ENCODE data around the gene UBE3A. TPM values are rescaled to one million over a fixed set of nuclear protein-coding genes. Genes with fewer than 3 reads are reported as not detected.
"Not testable (repeated sequence)": the region's sequence is repeated elsewhere in the genome, so short reads cannot be mapped to it uniquely, and the experiment has no call there.

Gene UBE3A
- total and polyA plus RNA-seq, 10 of the 15 experiments (the other 5 are each of a cell fraction or from before 2014, with no cell fraction given), result 29.4 to 82.9 (median 58.7) TPM

GRCh38 chr15:25454771-25455170 lies 15.9 kb upstream of the UBE3A start:
- SMC1A ChIA-PET (ENCODE audit: uncharacterized antibody, unreplicated experiment), result interaction anchor here (0.6 kb wide), 1 partner anchor 39 kb away, joined by 3 read pairs; no protein-coding TSS in a partner anchor
- in situ Hi-C loops (cut with MboI), result loop anchor here (25.0 kb wide), 1 partner anchor 242 kb away; no protein-coding TSS in a partner anchor
- H3K9ac ChIP-seq (ENCODE audit: control insufficient read depth, insufficient read depth, low read length), result no peak overlapping the region
- no peaks in the 10 kb centered on the region for H3K36me3 ChIP-seq (ENCODE audit: control insufficient read depth in 2 of 2, insufficient read depth in 2 of 2, low read length in 1 of 2)
- no peaks in the 10 kb centered on the region; the same call in 2 of the 3 replicates for H3K9me3 ChIP-seq (replicated peaks; ENCODE audit: control insufficient read depth, insufficient read depth, low read length)
- DNase-seq (ENCODE audit: low read depth, low spot score) (no peak), FAIRE-seq (peak; percentile 35), ATAC-seq (no peak)
- no peak overlapping the region for H3K4me3 ChIP-seq
- no peaks in the 10 kb centered on the region for H3K27me3 ChIP-seq (replicated peaks in 1 of 2; ENCODE audit: control insufficient read depth in 2 of 2, insufficient read depth in 2 of 2, low read length in 1 of 2)
- H2AFZ ChIP-seq (ENCODE audit: control insufficient read depth, low read depth, low read length), result no peak overlapping the region
- no peaks in the 10 kb centered on the region for H3K79me2 ChIP-seq (ENCODE audit: control insufficient read depth, insufficient read depth, low read length)
- no peaks in the 10 kb centered on the region for H4K20me1 ChIP-seq (ENCODE audit: control insufficient read depth, insufficient read depth)
- BruUV-seq (replicated peaks), result no TSS peak
- CTCF ChIA-PET, result no interaction called here
- no peak overlapping the region for H3K4me2 ChIP-seq (ENCODE audit: control insufficient read depth, insufficient read depth)
- RAD21 ChIA-PET (ENCODE audit: unreplicated experiment), result interaction anchor here (1.3 to 1.8 kb wide), 2 partner anchors 9 to 15 kb away, joined by 3 to 7 read pairs; partner anchors contain the start of gene UBE3A
- H3K27ac ChIP-seq (ENCODE audit: control insufficient read depth, insufficient read depth), result no peak overlapping the region
- POLR2A ChIA-PET, result interaction anchor here (0.6 kb wide), 1 partner anchor 31 kb away, joined by 3 read pairs; no protein-coding TSS in a partner anchor
- intact Hi-C loops (cut with micrococcal nuclease; ENCODE audit: unreplicated experiment), result no loop called here
- WGBS (ENCODE audit: insufficient coverage, insufficient replicate concordance, low lambda C conversion rate, missing lambda C conversion rate), result 13% methylated on average over 2 of the region's 2 CpGs
- TF ChIP-seq PBX3 (IDR thresholded peaks at IDR 0.05; ENCODE audit: insufficient replicate concordance, low read depth, low read length), result no peak
- no peak for TF ChIP-seq ATF3 (IDR thresholded peaks at IDR 0.05; ENCODE audit: borderline replicate concordance, extremely low read depth, low read depth, low read length)
- TF ChIP-seq ZBED1 (IDR thresholded peaks at IDR 0.05; ENCODE audit: borderline replicate concordance), result no peak
- TF ChIP-seq E2F4 (IDR thresholded peaks at IDR 0.05; ENCODE audit: low read depth, low read length), result no peak
- no peak for TF ChIP-seq ZNF384 (IDR thresholded peaks at IDR 0.05; ENCODE audit: borderline replicate concordance, low read depth, low read length)
- no peak for TF ChIP-seq ZZZ3 (IDR thresholded peaks at IDR 0.05; ENCODE audit: control insufficient read depth, insufficient read length, low read depth)
- no peak for TF ChIP-seq SMC3 (IDR thresholded peaks at IDR 0.05; ENCODE audit: borderline replicate concordance, low read length)
- no peaks in the 10 kb centered on the region for H3K4me1 ChIP-seq (ENCODE audit: control insufficient read depth, insufficient read depth, low read length)

GRCh38 chr15:25453246-25453645 lies 14.4 kb upstream of the UBE3A start:
- CTCF ChIA-PET; BruUV-seq (replicated peaks); H2AFZ ChIP-seq (ENCODE audit: control insufficient read depth, low read depth, low read length); H3K79me2 ChIP-seq (ENCODE audit: control insufficient read depth, insufficient read depth, low read length); intact Hi-C loops (cut with micrococcal nuclease; ENCODE audit: unreplicated experiment); H3K9ac ChIP-seq (ENCODE audit: control insufficient read depth, insufficient read depth, low read length); RAD21 ChIA-PET (ENCODE audit: unreplicated experiment); H3K36me3 ChIP-seq (ENCODE audit: control insufficient read depth in 2 of 2, insufficient read depth in 2 of 2, low read length in 1 of 2); H3K4me1 ChIP-seq (ENCODE audit: control insufficient read depth, insufficient read depth, low read length); H4K20me1 ChIP-seq (ENCODE audit: control insufficient read depth, insufficient read depth); FAIRE-seq; H3K4me2 ChIP-seq (ENCODE audit: control insufficient read depth, insufficient read depth); H3K27me3 ChIP-seq (replicated peaks in 1 of 2; ENCODE audit: control insufficient read depth in 2 of 2, insufficient read depth in 2 of 2, low read length in 1 of 2); DNase-seq (ENCODE audit: low read depth, low spot score); H3K9me3 ChIP-seq (replicated peaks; ENCODE audit: control insufficient read depth, insufficient read depth, low read length); H3K4me3 ChIP-seq; H3K27ac ChIP-seq (ENCODE audit: control insufficient read depth, insufficient read depth); ATAC-seq: not testable (repeated sequence)
- in situ Hi-C loops (cut with MboI), result loop anchor here (25.0 kb wide), 1 partner anchor 241 kb away; no protein-coding TSS in a partner anchor
- ChIA-PET SMC1A (ENCODE audit: uncharacterized antibody, unreplicated experiment) (interaction anchor here (0.9 to 1.8 kb wide), 3 partner anchors 10 to 14 kb away, joined by 3 to 5 read pairs (median 3); no protein-coding TSS in a partner anchor), POLR2A (interaction anchor here (0.6 kb wide), 1 partner anchor 472 kb away, joined by 4 read pairs; no protein-coding TSS in a partner anchor)
- WGBS (ENCODE audit: insufficient coverage, insufficient replicate concordance, low lambda C conversion rate, missing lambda C conversion rate), result 37% methylated on average over 5 of the region's 5 CpGs

All from GM12878 (cell line).